Right atrium auricular region (tissue), 2 donors: ENCODE results near the gene NOD1. TPM values are rescaled to one million over a fixed set of nuclear protein-coding genes. Genes with fewer than 3 reads are reported as not detected.
"Not testable (repeated sequence)": the region's sequence is repeated elsewhere in the genome, so short reads cannot be mapped to it uniquely, and the experiment has no call there.

Experiments used
- DNase-seq: peaks from one replicate; pipeline ENCODE4 v3.0.0-alpha.2; 2019; ENCODE audit warnings: low spot score
- H3K27ac ChIP-seq, 2 donors: fragments of 200-600 bp; sonication (generic); 1 replicate in 1 of 2; 2 replicates in 1 of 2; pipeline ENCODE4 v1.5.1; 2016 to 2019
- H3K27me3 ChIP-seq, 2 donors: fragments of 200-600 bp; sonication (generic); one replicate each; pipeline versions ENCODE4 v1.5.1 to v1.6.0; 2017 to 2019
- H3K36me3 ChIP-seq: fragments of 200-600 bp; sonication (generic); one replicate; pipeline ENCODE4 v1.5.1; 2016
- H3K4me1 ChIP-seq, 2 donors: fragments of 200-600 bp; sonication (generic); one replicate each; pipeline versions ENCODE4 v1.5.1 to v1.6.0; 2017 to 2019
- H3K4me3 ChIP-seq, 2 donors: fragments of 200-600 bp; sonication (generic); 1 replicate in 1 of 2; 2 replicates in 1 of 2; pipeline ENCODE4 v1.5.1; 2017 to 2019; ENCODE audit warnings: mild to moderate bottlenecking in 1 of 2, moderate library complexity in 1 of 2
- H3K9me3 ChIP-seq, 2 donors: fragments of 200-600 bp; sonication (generic); one replicate each; pipeline ENCODE4 v1.5.1; 2019
- total RNA-seq, 2 donors: library from RNA; depleted of rRNA; stranded (reverse); fragments of >200 nt; gene quantifications; one replicate each; pipeline ENCODE4 v1.1.0, GENCODE V29; 2016
- TF ChIP-seq, protein P1 (sequence below), 2 donors: fragments of 200-600 bp; sonication (generic); IDR thresholded peaks; one replicate each; pipeline ENCODE4 v1.5.1; 2019; ENCODE audit warnings: antibody characterized with exemption in 2 of 2

NOD1 gene
- total RNA-seq, 2 donors from 2014 or later: 9.0 to 11.2 TPM

DNA sequence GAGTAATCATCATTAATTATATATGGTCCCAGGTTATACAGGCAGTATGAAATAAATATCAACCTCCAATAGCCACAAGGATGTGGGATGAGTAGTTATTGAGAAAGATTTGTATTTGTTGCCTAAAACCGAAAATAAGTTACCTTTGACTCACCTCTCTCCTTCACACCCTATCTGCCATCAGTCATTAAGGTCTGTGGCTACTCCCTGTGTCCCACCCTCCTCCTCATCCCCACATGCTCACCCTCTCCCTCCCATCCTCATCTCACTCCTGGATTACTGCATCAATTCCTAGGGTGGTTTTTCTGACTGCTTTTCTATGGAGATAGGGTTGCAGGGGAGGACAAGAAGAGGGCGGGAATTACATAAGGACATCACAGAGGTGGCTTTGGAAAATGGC is 35.2 kb upstream of the NOD1 start:
- no peak for DNase-seq
- TF ChIP-seq, protein P1, sequence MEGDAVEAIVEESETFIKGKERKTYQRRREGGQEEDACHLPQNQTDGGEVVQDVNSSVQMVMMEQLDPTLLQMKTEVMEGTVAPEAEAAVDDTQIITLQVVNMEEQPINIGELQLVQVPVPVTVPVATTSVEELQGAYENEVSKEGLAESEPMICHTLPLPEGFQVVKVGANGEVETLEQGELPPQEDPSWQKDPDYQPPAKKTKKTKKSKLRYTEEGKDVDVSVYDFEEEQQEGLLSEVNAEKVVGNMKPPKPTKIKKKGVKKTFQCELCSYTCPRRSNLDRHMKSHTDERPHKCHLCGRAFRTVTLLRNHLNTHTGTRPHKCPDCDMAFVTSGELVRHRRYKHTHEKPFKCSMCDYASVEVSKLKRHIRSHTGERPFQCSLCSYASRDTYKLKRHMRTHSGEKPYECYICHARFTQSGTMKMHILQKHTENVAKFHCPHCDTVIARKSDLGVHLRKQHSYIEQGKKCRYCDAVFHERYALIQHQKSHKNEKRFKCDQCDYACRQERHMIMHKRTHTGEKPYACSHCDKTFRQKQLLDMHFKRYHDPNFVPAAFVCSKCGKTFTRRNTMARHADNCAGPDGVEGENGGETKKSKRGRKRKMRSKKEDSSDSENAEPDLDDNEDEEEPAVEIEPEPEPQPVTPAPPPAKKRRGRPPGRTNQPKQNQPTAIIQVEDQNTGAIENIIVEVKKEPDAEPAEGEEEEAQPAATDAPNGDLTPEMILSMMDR (IDR thresholded peaks at IDR 0.05): no peak
- no peak overlapping the region for H3K4me3 ChIP-seq

DNA sequence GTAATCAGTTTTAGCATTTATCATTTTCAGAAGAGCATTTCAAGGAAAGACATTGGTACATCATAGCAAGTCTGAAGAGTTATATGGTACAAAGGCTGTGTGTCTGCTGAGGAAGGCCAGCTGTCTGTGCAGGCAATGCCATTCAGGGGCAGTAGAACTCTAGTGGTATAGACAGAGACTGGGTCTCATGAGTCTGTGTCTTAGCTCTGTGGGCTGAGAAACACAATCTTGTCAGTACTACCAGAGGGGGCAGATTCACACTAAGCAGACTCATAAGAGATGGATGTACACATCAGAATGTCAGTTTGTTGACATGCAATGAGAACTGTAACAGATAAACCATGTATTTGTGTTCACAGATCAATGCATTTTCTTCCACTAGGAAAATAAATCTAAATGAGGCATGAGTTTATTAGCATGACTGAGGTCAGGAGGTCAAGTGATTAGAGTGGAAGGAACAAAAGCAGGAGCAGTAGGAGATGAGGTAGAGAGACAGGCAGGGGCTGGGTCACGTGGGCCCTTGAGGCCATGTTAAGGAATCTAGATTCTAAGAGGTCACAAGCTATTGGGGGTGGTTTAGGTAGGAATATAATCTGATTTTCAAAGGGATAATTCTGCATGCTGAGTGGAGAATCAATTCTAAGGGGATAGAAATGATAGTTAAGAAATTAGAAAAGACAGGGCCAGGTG is 33.5 kb upstream of the NOD1 start:
- no peaks in the 10 kb centered on the region for H3K9me3 ChIP-seq
- H3K27me3 ChIP-seq: no peaks in the 10 kb centered on the region
- TF ChIP-seq, protein P1 (IDR thresholded peaks at IDR 0.05): no peak
- DNase-seq: no peak
- no peak overlapping the region for H3K4me3 ChIP-seq
- peaks cover 0 to 8% of the 10 kb centered on the region in 2 donors for H3K4me1 ChIP-seq
- H3K36me3 ChIP-seq: no peaks in the 10 kb centered on the region
- no peak overlapping the region for H3K27ac ChIP-seq

More for the DNA sequence above, 35.2 kb upstream of the NOD1 start:
- no peaks in the 10 kb centered on the region for H3K36me3 ChIP-seq
- H3K4me1 ChIP-seq: peaks cover 0 to 8% of the 10 kb centered on the region in 2 donors
- H3K9me3 ChIP-seq: no peaks in the 10 kb centered on the region
- no peak overlapping the region for H3K27ac ChIP-seq
- no peaks in the 10 kb centered on the region for H3K27me3 ChIP-seq

DNA sequence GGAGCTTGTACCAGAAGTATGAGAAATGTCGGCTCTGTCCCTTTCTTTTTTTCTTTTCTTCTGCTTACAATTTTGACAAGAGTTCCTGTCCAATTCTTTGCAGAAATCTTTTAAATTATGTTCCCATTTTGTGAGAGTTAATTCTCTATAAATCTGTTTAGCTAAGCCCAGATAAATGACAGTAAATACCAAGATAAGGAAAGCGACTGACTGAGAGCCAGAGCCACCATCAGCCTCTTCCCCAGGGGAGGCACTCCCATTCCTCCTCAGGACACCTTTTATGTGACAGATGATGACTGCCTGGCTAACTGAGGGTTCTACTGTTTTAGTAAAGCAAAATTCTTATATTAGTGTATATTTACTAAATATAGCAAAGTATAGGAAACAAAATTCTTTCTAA is 32.9 kb upstream of the NOD1 start:
- Histone ChIP-seq H3K4me1 (peaks cover 0 to 8% of the 10 kb centered on the region in 2 donors), H3K27me3 (no peaks in the 10 kb centered on the region), H3K4me3 (no peak overlapping the region), H3K9me3 (no peaks in the 10 kb centered on the region), H3K36me3 (no peaks in the 10 kb centered on the region), H3K27ac (no peak overlapping the region)
- DNase-seq: no peak
- TF ChIP-seq, protein P1 (IDR thresholded peaks at IDR 0.05): no peak

GRCh38 chr7:30510124-30511075 is 31.8 kb upstream of the NOD1 start:
- H3K9me3 ChIP-seq: no peaks in the 10 kb centered on the region
- no peak overlapping the region for H3K4me3 ChIP-seq
- H3K27ac ChIP-seq: no peak overlapping the region
- H3K27me3 ChIP-seq: no peaks in the 10 kb centered on the region
- TF ChIP-seq, protein P1 (IDR thresholded peaks at IDR 0.05): peak; percentile 79 to 80
- no peaks in the 10 kb centered on the region for H3K36me3 ChIP-seq
- no peak for DNase-seq
- H3K4me1 ChIP-seq: peaks cover 0 to 11% of the 10 kb centered on the region in 2 donors

- H3K27ac ChIP-seq, DNase-seq, H3K36me3 ChIP-seq, H3K27me3 ChIP-seq, H3K4me3 ChIP-seq, H3K9me3 ChIP-seq: not testable (repeated sequence)
- peaks cover 0 to 10% of the 10 kb centered on the region in 2 donors for H3K4me1 ChIP-seq
Measured at GRCh38 chr7:30509171-30509857, 30.7 kb upstream of the NOD1 start.

DNA sequence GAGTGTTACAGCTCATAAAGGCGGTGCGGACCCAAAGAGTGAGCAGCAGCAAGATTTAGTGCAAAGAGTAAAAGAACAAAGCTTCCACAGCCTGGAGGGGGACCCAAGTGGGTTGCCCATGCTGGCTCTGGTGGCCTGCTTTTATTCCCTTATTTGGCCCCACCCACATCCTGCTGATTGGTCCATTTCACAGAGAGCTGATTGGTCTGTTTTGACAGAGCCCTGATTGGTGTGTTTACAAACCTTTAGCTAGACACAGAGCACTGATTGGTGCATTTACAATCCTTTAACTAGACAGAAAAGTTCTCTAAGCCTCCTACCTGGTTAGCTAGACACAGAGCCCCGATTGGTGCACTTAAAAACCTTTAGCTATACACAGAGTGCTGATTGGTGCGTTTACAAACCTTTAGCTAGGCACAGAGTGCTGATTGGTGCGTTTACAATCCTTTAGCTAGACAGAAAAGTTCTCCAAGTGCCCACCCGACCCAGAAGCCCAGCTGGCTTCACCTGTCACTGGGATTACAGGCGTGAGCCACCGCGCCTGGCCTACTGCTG is 28.8 kb upstream of the NOD1 start:
- peaks cover 0 to 20% of the 10 kb centered on the region in 2 donors for H3K4me1 ChIP-seq
- H3K27me3 ChIP-seq, H3K36me3 ChIP-seq, H3K27ac ChIP-seq, DNase-seq, H3K4me3 ChIP-seq, H3K9me3 ChIP-seq: not testable (repeated sequence)
